Parathyroid adenoma (tissue), 2 donors: Measurements from ENCODE around the gene KRTAP5-7.

ENCODE experiments used
- H2AFZ ChIP-seq: fragments of 300-600 bp; sonication (generic); one replicate; pipeline ENCODE4 v1.7.0; 2017; ENCODE audit warnings: antibody characterized with exemption, mild to moderate bottlenecking
- H3K27ac ChIP-seq: fragments of 300-600 bp; sonication (generic); one replicate; pipeline ENCODE4 v1.7.0; 2017
- H3K27me3 ChIP-seq: fragments of 300-600 bp; sonication (generic); one replicate; pipeline ENCODE4 v1.7.0; 2017; ENCODE audit warnings: low read length; ENCODE audit not compliant: control insufficient read depth, insufficient read depth
- H3K36me3 ChIP-seq: fragments of 300-600 bp; sonication (generic); one replicate; pipeline ENCODE4 v1.7.0; 2017; ENCODE audit warnings: low read length; ENCODE audit not compliant: control insufficient read depth, insufficient read depth
- H3K4me1 ChIP-seq: fragments of 300-600 bp; sonication (generic); one replicate; pipeline ENCODE4 v1.7.0; 2017; ENCODE audit warnings: control low read depth
- H3K4me2 ChIP-seq: fragments of 300-600 bp; sonication (generic); one replicate; pipeline ENCODE4 v1.7.0; 2017; ENCODE audit warnings: low read length
- H3K4me3 ChIP-seq: fragments of 300-600 bp; sonication (generic); one replicate; pipeline ENCODE4 v1.7.0; 2017; ENCODE audit warnings: low read depth, low read length
- H3K79me2 ChIP-seq: fragments of 300-600 bp; sonication (generic); one replicate; pipeline ENCODE4 v1.7.0; 2017; ENCODE audit warnings: control low read depth
- H3K9ac ChIP-seq: fragments of 300-600 bp; sonication (generic); one replicate; pipeline ENCODE4 v1.7.0; 2017; ENCODE audit warnings: mild to moderate bottlenecking
- H3K9me3 ChIP-seq: fragments of 300-600 bp; sonication (generic); one replicate; pipeline ENCODE4 v1.7.0; 2017; ENCODE audit warnings: low read length; ENCODE audit not compliant: control insufficient read depth
- CTCF ChIP-seq: fragments of 300-600 bp; sonication (generic); IDR thresholded peaks from one replicate; pipeline ENCODE4 v1.7.0; 2017; ENCODE audit warnings: antibody characterized with exemption, mild to moderate bottlenecking
- donor health status: primary hyperparathyroidism.

The KRTAP5-7 gene

GRCh38 chr11:71500601-71501021, 26.5 kb upstream of the KRTAP5-7 start:
- Histone ChIP-seq H2AFZ (no peak overlapping the region), H3K9me3 (no peaks in the 10 kb centered on the region), H3K36me3 (no peaks in the 10 kb centered on the region), H3K4me3 (no peak overlapping the region), H3K27me3 (no peaks in the 10 kb centered on the region), H3K9ac (no peak overlapping the region), H3K27ac (no peak overlapping the region), H3K4me2 (no peak overlapping the region), H3K4me1 (no peaks in the 10 kb centered on the region), H3K79me2 (no peaks in the 10 kb centered on the region)
- no peak for TF ChIP-seq CTCF

- H3K4me2 ChIP-seq: no peak overlapping the region
- H3K4me3 ChIP-seq: no peak overlapping the region
- no peaks in the 10 kb centered on the region for H3K4me1 ChIP-seq
- no peak for TF ChIP-seq CTCF
- H3K79me2 ChIP-seq: no peaks in the 10 kb centered on the region
- no peaks in the 10 kb centered on the region for H3K36me3 ChIP-seq
- H3K27ac ChIP-seq: no peak overlapping the region
- no peaks in the 10 kb centered on the region for H3K27me3 ChIP-seq
- H3K9me3 ChIP-seq: no peaks in the 10 kb centered on the region
- H3K9ac ChIP-seq: no peak overlapping the region
- no peak overlapping the region for H2AFZ ChIP-seq
Observed at GRCh38 chr11:71501071-71501985, 25.7 kb upstream of the KRTAP5-7 start.

GRCh38 chr11:71502026-71502425, 25.0 kb upstream of the KRTAP5-7 start:
- no peak overlapping the region for H2AFZ ChIP-seq
- no peaks in the 10 kb centered on the region for H3K79me2 ChIP-seq
- no peaks in the 10 kb centered on the region for H3K36me3 ChIP-seq
- no peak overlapping the region for H3K4me2 ChIP-seq
- H3K9ac ChIP-seq: no peak overlapping the region
- no peak overlapping the region for H3K4me3 ChIP-seq
- H3K27ac ChIP-seq: no peak overlapping the region
- H3K9me3 ChIP-seq: no peaks in the 10 kb centered on the region
- H3K4me1 ChIP-seq: no peaks in the 10 kb centered on the region
- no peak for TF ChIP-seq CTCF
- no peaks in the 10 kb centered on the region for H3K27me3 ChIP-seq

- no peak overlapping the region for H3K4me3 ChIP-seq
- H3K36me3 ChIP-seq: no peaks in the 10 kb centered on the region
- H3K9ac ChIP-seq: no peak overlapping the region
- H3K79me2 ChIP-seq: no peaks in the 10 kb centered on the region
- H3K4me2 ChIP-seq: no peak overlapping the region
- H3K27me3 ChIP-seq: no peaks in the 10 kb centered on the region
- H3K9me3 ChIP-seq: no peaks in the 10 kb centered on the region
- no peaks in the 10 kb centered on the region for H3K4me1 ChIP-seq
- no peak overlapping the region for H3K27ac ChIP-seq
- no peak for TF ChIP-seq CTCF
- H2AFZ ChIP-seq: no peak overlapping the region
Observed at GRCh38 chr11:71502871-71503435, 24.1 kb upstream of the KRTAP5-7 start.
